GM13977 (cell line): ENCODE results near the gene APBB2.

Experiments
- DNase-seq: peaks from one replicate; pipeline ENCODE4 v3.0.0; 2012; ENCODE audit warnings: low spot score
- in situ Hi-C: fragments of 300-500 bp; cut with MboI; formaldehyde crosslinking; loops from one replicate; pipeline ENCODE4 v1.12.0; 2022; ENCODE audit warnings: low sequenced_read_pairs, low pct_unique_long_range_greater_than_20kb, mixed read lengths, inconsistent platforms; ENCODE audit not compliant: unreplicated experiment
- TF ChIP-seq, protein P1 (sequence below): IDR thresholded peaks from 2 replicates; pipeline ENCODE4 v1.5.1; 2012; ENCODE audit warnings: mild to moderate bottlenecking, control low read depth; ENCODE audit not compliant: insufficient read depth; ENCODE audit errors: extremely low read depth, missing control alignments

Gene APBB2

DNA sequence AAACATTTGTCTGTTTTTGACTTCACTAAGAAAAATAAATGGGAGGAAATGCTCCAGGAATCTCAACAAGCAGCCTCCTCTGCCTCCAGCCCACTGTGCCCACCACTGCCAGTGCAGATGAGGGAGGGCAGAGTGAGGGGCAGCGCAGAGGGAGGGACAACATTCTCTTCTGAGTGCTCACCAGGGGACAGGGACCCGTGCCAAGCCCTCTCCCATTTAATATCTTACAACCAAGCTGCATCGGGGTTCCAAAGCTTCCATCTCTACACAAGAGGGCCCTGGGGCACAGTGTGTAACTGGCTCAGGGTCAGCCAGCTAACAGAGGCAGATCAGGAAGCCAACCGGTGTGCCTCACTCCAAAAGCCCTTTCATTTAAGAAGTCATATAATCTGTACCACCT lies 344.2 kb downstream of the APBB2 start:
- in situ Hi-C loops = no loop called here
- TF ChIP-seq, protein P1, sequence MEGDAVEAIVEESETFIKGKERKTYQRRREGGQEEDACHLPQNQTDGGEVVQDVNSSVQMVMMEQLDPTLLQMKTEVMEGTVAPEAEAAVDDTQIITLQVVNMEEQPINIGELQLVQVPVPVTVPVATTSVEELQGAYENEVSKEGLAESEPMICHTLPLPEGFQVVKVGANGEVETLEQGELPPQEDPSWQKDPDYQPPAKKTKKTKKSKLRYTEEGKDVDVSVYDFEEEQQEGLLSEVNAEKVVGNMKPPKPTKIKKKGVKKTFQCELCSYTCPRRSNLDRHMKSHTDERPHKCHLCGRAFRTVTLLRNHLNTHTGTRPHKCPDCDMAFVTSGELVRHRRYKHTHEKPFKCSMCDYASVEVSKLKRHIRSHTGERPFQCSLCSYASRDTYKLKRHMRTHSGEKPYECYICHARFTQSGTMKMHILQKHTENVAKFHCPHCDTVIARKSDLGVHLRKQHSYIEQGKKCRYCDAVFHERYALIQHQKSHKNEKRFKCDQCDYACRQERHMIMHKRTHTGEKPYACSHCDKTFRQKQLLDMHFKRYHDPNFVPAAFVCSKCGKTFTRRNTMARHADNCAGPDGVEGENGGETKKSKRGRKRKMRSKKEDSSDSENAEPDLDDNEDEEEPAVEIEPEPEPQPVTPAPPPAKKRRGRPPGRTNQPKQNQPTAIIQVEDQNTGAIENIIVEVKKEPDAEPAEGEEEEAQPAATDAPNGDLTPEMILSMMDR = no peak
- DNase-seq = no peak

DNA sequence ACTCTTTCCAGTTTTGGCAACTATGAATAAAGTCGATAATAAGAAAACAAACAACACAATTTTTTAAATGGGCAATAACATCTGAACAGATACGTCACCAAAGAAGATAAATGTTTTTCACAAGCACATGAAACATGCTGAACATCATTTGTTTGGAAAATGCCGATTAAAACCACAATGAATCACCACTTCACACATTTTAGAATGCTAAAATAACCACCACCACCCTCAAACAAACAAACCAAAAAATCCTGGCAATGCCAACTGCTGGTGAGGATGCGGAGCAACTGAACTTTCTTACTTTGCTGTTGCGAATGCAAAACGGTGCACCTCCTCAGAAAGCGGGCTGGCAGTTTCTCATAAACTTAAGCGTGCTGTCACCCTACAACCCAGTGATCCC lies 348.6 kb downstream of the APBB2 start:
- TF ChIP-seq, protein P1 = no peak
- no peak for DNase-seq
- in situ Hi-C loops = no loop called here

DNA sequence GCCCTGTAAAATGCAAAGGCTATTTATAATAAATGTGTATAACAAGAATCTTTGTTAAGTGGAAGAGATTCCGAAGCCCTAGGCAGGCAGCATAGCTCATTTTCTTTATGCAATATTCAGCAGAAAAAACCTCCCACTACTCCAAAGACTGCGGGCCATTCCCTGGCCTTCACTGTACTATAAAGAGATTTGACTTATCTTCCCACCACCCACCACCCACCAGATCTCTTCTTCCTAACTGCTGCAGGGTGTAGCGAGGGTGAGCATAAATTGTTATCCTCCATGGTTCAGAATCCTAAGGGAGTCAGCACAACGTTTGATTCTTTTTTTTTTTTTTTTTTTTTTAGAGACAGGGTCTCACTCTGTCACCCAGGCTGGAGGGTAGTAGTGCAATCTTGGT lies 349.8 kb downstream of the APBB2 start:
- DNase-seq = no peak
- in situ Hi-C loops = no loop called here
- TF ChIP-seq, protein P1 = no peak

DNA sequence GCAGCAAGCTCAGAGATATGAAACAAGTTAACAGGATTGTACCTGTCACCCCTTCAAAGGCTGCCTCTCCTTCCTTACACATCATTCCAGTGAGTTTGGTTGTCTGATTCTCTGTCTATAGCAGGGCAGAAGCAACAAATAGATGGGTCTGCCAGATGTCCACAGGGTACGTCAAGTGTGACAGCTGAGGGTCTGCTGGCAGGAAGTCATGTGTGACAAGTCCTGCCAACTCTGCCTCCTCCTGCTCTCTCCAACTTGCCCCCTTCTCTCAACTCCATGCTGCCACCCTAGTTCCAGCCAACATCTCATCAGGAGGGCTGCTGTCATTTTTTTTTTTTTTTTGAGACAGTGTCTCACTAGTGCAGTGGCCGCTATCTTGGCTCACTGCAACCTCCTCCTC lies 355.4 kb downstream of the APBB2 start:
- DNase-seq = no peak
- TF ChIP-seq, protein P1 = no peak
- in situ Hi-C loops = no loop called here

DNA sequence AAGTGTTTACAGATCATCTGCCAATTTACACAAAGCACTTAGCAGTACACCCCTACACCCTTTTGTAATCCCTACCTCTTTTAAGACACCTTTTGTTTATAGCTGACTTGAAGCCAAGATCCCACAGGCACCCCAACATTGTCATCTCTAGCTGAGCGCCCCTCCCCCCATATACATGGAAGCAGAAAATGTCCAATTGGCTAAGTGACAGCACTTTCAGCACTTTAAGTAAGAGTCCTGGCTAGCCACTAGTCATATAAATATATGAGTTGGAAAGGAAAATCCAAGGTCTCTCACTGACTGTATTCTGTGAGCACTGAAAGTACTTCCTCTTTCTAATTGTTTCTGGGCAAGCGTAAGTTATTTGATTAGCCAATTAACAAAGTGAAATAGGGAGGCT lies 356.4 kb downstream of the APBB2 start:
- in situ Hi-C loops = no loop called here
- no peak for DNase-seq
- TF ChIP-seq, protein P1 = no peak

DNA sequence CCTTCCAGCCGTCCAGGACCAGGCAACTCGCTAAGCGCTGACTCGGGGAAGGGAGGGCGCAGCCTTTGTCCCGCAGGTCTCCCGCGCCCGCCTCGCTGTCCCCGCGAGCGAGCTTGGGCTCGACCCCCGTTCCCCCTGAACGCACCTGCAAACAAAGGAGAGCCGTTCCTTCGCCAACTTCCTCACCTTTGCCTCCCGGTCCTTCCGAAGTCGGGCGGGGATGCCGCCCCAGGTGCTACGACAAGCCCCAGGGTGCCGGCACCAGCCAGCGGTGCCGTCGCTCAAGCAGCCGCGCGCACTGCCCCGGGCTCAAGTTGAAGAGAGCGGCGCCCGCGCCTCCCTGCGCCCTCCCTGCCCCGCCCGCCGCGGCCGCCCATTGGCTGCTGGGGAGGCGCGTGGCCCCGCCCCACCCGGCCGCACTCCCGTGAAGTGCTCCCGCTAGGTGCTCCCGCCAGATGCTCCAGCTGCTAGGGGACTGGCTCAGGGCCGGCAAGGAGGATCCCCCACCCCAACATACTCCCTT lies 357.4 kb downstream of the APBB2 start:
- TF ChIP-seq, protein P1 = no peak
- DNase-seq = peak; percentile 82
- in situ Hi-C loops = no loop called here
